Fibroblast of skin of right biceps (primary cell): ENCODE results near the gene IRX4.

Source experiments
- DNase-seq: peaks from one replicate; pipeline ENCODE4 v3.0.0-alpha.2; 2013

Gene IRX4

DNA sequence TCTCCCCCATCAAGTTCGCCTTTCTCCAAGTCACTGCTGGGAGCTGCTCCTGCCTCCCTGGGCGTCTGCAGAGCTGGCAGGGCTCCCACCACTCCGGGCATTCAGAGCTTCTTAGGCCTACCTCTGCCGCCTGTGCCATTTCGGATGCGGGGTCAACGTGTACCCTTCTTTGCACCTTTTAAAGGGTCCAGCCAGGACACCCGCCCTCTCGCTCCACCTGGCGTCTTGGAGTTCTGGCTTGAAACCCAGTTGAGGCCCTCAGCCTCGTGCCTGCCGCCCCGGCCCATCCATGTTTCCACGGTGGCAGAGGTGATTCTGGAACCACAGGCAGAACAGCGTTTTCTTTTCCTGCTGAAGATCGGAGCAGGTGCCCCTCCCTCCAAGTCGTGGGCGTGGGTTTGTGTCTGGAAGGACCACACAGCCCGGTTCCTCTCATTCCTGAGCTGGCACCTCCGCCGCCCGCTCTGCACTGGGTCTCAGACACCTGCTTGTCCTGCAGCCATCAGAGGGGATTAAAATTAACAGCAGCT, 48.6 kb downstream of the IRX4 start:
- no peak for DNase-seq

DNA sequence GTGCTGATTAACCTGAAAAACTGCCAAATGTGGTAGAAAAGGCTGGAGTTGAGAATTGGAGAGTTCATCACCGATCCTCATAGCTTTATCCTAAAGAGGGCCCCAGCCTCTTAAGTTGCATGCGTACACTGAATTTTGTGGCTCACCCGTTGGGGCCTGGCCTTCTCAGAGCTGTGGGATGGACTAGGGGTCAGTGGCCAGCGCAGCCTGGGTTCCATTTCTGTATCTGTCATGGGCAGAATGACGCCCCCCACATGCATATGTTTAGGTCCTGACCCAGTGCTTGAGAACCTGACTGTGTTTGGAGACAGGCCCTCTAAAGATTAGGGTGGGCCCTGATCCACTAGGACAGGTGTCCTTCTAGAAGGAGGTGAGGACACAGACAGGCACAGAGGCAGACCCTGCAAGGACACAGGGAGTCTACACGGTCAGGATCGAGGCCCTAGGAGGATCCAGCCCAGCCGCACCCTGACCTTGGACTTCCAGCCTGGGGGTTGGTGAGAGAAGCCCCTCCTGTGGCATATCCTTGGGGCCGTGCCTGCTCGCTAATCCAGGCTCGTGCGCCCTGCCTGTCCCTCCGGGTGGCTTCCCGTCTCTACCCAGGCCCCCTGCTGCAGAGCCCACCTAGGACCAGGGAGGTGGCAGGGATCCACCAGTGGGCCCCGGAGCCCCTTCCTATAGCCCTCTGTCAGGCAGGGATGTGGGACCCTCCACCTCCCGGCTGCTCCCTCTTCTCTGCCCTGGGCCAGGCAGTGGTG, 49.3 kb downstream of the IRX4 start:
- no peak for DNase-seq

DNA sequence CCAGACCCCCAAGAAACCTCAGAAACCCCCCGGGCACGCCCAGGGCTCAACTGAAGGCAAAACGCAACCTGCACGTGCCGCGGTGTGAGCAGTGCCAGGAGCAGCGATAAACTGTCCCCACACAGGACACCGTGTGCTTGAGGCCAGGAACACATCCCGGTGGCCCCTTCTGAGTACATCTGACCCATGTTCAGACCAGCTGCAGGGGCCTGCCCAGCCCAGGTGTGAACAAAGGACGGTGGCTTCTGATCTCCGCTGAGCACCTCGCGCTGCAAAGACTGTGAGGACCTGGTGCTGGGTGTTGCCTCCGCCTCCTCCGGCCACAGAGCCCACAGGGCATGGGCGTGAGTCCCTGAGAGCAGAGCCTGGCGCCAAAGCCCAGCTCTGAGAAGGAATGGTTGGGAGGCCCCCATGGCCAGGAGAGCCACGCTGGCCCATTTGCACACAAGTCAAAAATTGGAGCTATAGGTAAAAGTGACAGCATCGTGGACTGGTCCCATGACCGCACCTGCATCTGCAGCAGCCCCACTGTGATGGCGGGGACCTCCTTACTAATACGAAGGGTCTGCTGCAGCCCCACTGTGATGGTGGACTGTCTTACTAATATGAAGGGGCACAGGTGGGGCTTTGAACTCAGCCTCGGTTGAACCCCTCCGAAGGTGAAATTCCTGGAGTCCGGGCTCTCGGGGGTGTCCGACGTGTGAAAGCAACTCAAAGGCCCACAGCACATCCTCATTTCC, 50.0 kb downstream of the IRX4 start:
- no peak for DNase-seq

DNA sequence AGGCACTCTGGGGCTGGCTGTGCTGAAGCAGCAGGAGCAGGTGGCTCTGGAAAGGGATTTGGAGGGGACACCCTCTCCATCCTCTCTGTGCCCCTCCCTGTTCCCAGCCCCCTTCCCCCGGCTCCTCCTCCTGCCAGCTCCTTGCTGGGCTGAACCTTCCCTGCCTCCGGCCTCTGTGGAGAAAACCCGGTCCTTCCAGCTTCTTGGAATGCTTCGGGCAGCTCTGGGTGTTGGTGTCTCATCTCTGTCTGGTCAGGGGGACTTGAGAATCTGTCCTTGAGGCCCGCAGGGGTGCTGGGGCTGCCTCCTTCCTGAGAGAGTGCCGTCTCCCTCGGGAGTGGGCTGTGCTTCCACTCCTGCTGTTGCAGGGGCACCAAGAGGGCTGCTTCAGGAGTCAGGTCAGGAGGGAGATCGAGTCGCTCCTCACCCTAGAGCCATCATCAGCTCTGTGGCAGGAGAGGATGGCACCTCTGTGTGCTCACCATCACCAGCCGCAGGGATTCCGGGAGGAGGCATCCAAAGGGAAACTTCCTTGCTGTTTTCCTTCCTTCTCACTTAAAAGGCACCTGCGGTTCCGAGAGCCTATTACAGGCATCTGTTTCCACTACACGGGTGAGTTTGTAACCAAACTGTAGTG, 50.9 kb downstream of the IRX4 start:
- DNase-seq = no peak

DNA sequence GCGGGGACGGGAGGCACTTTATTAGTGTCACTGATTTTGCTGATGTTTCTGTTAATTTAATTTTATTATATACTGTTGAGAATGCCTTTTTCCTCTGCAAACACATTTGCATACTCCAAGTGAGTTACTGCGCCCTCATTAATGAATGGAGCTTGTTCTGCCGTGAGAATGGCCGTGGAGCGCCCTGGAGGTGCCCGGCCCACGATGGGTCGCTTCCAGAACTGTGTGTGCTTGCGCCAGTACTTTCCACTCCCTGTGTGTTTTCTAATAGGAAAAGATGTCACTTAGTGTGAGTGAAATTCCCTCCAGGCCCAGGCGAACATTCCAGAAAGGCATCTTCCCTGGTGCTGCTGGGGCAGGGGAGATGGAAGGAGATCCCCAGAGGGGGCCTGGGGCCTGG, 51.5 kb downstream of the IRX4 start:
- no peak for DNase-seq

DNA sequence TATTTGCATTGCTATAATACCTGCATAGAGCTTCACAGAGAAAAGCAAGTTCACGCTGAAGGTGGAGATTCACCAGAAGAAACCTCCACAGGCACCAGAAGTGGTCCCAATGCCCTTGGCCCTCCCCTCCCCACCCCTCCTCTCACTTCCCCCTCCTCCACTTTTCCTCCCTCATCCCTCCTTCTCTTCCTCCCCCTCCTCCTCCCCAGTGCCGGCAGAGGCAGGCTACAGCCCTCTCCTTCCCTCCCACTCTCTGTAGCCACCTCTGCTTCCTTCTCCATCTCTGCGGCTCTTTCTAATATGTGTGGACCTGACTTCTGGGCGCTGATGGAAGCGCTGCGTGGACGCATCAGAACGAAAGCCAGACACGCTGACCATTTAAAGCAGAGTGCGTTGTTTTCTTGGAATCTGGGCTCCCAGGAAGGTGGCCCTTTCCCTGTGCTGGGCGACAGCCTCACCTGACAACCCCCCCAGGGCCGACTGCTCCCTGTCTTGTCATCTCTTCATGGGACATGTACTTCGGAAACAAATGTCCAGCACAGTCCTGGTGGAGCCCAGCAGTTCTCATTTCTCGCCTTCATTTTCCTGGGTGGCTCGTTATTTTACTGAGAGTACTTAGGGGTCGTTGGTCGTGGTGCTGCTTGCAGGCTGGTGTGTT, 52.0 kb downstream of the IRX4 start:
- DNase-seq = no peak

DNA sequence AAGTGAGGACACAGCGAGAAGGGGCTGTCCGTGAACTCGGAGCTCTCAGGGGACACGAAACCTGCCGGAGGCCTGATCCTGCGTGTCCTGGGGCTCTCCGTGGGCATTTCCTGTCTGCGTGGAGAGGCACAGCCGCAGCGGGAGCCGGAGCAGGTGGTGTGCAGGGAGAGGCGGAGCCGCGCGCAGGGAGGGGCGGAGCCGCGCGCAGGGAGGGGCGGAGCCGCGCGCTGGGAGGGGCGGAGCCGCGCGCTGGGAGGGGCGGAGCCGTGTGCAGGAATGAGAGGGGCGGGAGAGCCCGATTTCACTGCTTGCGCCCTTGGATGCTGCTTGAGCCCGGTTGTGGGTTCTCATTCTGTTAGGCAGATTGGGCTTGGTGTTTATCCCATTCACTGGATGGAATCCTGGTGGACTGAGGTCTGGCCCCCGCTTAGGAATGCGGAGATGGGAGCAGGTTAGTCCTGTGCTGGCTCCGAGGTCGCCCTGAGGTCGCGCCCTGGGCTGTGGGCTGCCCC, 54.8 kb downstream of the IRX4 start:
- DNase-seq = no peak
